Measurements from ENCODE around the gene KCNQ5.
"Not testable (repeated sequence)": the region's sequence is repeated elsewhere in the genome, so short reads cannot be mapped to it uniquely, and the experiment has no call there.

KCNQ5 gene

GRCh38 chr6:72890233-72890632 lies 268.4 kb downstream of the KCNQ5 start:
- Mint-ChIP-seq H3K36me3 (ENCODE audit: insufficient read depth) (peaks cover 3% of the 10 kb centered on the region), H3K27ac (ENCODE audit: low read depth) (no peak overlapping the region), H3K9me3 (no peaks in the 10 kb centered on the region), H3K27me3 (no peaks in the 10 kb centered on the region), H3K4me3 (no peak overlapping the region), H3K4me1 (no peaks in the 10 kb centered on the region)
- ATAC-seq (replicated peaks; ENCODE audit: extremely low read depth, poor library complexity, severe bottlenecking) (no peak), DNase-seq (ENCODE audit: low spot score in 2 of 2) (no peak)

GRCh38 chr6:72890671-72891070 lies 268.8 kb downstream of the KCNQ5 start:
- H3K9me3 Mint-ChIP-seq: no peaks in the 10 kb centered on the region
- H3K27me3 Mint-ChIP-seq: no peaks in the 10 kb centered on the region
- no peak overlapping the region for H3K27ac Mint-ChIP-seq (ENCODE audit: low read depth)
- no peaks in the 10 kb centered on the region for H3K4me1 Mint-ChIP-seq
- H3K4me3 Mint-ChIP-seq: no peak overlapping the region
- ATAC-seq (replicated peaks; ENCODE audit: extremely low read depth, poor library complexity, severe bottlenecking): no peak
- DNase-seq (ENCODE audit: low spot score in 2 of 2): no peak
- peaks cover 3% of the 10 kb centered on the region for H3K36me3 Mint-ChIP-seq (ENCODE audit: insufficient read depth)

- ATAC-seq (replicated peaks; ENCODE audit: extremely low read depth, poor library complexity, severe bottlenecking): no peak
These were observed 271.0 kb downstream of the KCNQ5 start for GRCh38 chr6:72892901-72893300.

GRCh38 chr6:72894091-72894490 lies 272.2 kb downstream of the KCNQ5 start:
- Mint-ChIP-seq H3K4me3 (no peak overlapping the region), H3K9me3 (peaks cover 6% of the 10 kb centered on the region), H3K27me3 (no peaks in the 10 kb centered on the region), H3K4me1 (peaks cover 5% of the 10 kb centered on the region), H3K27ac (ENCODE audit: low read depth) (no peak overlapping the region), H3K36me3 (ENCODE audit: insufficient read depth) (peaks cover 1% of the 10 kb centered on the region)
- ATAC-seq (replicated peaks; ENCODE audit: extremely low read depth, poor library complexity, severe bottlenecking) (no peak), DNase-seq (ENCODE audit: low spot score in 2 of 2) (no peak)

More at GRCh38 chr6:72892901-72893300, 271.0 kb downstream of the KCNQ5 start:
- Mint-ChIP-seq H3K9me3 (peaks cover 6% of the 10 kb centered on the region), H3K27ac (ENCODE audit: low read depth) (no peak overlapping the region), H3K4me1 (peaks cover 5% of the 10 kb centered on the region), H3K36me3 (ENCODE audit: insufficient read depth) (peaks cover 1% of the 10 kb centered on the region), H3K4me3 (no peak overlapping the region), H3K27me3 (no peaks in the 10 kb centered on the region)
- DNase-seq (ENCODE audit: low spot score in 2 of 2): no peak

- H3K4me1 Mint-ChIP-seq: peaks cover 15% of the 10 kb centered on the region
- H3K4me3 Mint-ChIP-seq; H3K27ac Mint-ChIP-seq (ENCODE audit: low read depth); H3K36me3 Mint-ChIP-seq (ENCODE audit: insufficient read depth); H3K9me3 Mint-ChIP-seq; ATAC-seq (replicated peaks; ENCODE audit: extremely low read depth, poor library complexity, severe bottlenecking); DNase-seq (ENCODE audit: low spot score in 2 of 2); H3K27me3 Mint-ChIP-seq: not testable (repeated sequence)
These were observed 276.4 kb downstream of the KCNQ5 start for GRCh38 chr6:72898313-72898712.

- no peaks in the 10 kb centered on the region for H3K27me3 Mint-ChIP-seq
- peaks cover 22% of the 10 kb centered on the region for H3K4me1 Mint-ChIP-seq
- ATAC-seq (replicated peaks; ENCODE audit: extremely low read depth, poor library complexity, severe bottlenecking) (no peak), DNase-seq (ENCODE audit: low spot score in 2 of 2) (no peak)
- no peaks in the 10 kb centered on the region for H3K9me3 Mint-ChIP-seq
- no peak overlapping the region for H3K27ac Mint-ChIP-seq (ENCODE audit: low read depth)
- peaks cover 2% of the 10 kb centered on the region for H3K36me3 Mint-ChIP-seq (ENCODE audit: insufficient read depth)
- no peak overlapping the region for H3K4me3 Mint-ChIP-seq
These were observed 284.0 kb downstream of the KCNQ5 start for GRCh38 chr6:72905705-72906478.

GRCh38 chr6:72911463-72912155 lies 289.7 kb downstream of the KCNQ5 start:
- Mint-ChIP-seq H3K4me3 (no peak overlapping the region), H3K9me3 (no peaks in the 10 kb centered on the region), H3K36me3 (ENCODE audit: insufficient read depth) (peaks cover 2% of the 10 kb centered on the region), H3K27ac (ENCODE audit: low read depth) (no peak overlapping the region), H3K4me1 (peaks cover 14% of the 10 kb centered on the region), H3K27me3 (no peaks in the 10 kb centered on the region)
- DNase-seq (ENCODE audit: low spot score in 2 of 2) (no peak), ATAC-seq (replicated peaks; ENCODE audit: extremely low read depth, poor library complexity, severe bottlenecking) (no peak)

GRCh38 chr6:72913797-72914196 lies 291.9 kb downstream of the KCNQ5 start:
- Mint-ChIP-seq H3K4me3 (no peak overlapping the region), H3K27ac (ENCODE audit: low read depth) (no peak overlapping the region), H3K4me1 (peaks cover 14% of the 10 kb centered on the region), H3K9me3 (no peaks in the 10 kb centered on the region), H3K36me3 (ENCODE audit: insufficient read depth) (peaks cover 2% of the 10 kb centered on the region), H3K27me3 (no peaks in the 10 kb centered on the region)
- ATAC-seq (replicated peaks; ENCODE audit: extremely low read depth, poor library complexity, severe bottlenecking): no peak
- DNase-seq (ENCODE audit: low spot score in 2 of 2): no peak

- Mint-ChIP-seq H3K36me3 (ENCODE audit: insufficient read depth) (no peaks in the 10 kb centered on the region), H3K27me3 (no peaks in the 10 kb centered on the region), H3K27ac (ENCODE audit: low read depth) (no peak overlapping the region), H3K4me3 (no peak overlapping the region), H3K4me1 (peaks cover 8% of the 10 kb centered on the region), H3K9me3 (no peaks in the 10 kb centered on the region)
- DNase-seq (ENCODE audit: low spot score in 2 of 2): no peak
- no peak for ATAC-seq (replicated peaks; ENCODE audit: extremely low read depth, poor library complexity, severe bottlenecking)
These were observed 294.4 kb downstream of the KCNQ5 start for GRCh38 chr6:72916298-72916697.

GRCh38 chr6:72916906-72917305 lies 295.0 kb downstream of the KCNQ5 start:
- H3K4me1 Mint-ChIP-seq: peaks cover 1% of the 10 kb centered on the region
- DNase-seq (ENCODE audit: low spot score in 2 of 2): no peak
- no peak overlapping the region for H3K4me3 Mint-ChIP-seq
- H3K27ac Mint-ChIP-seq (ENCODE audit: low read depth): no peak overlapping the region
- ATAC-seq (replicated peaks; ENCODE audit: extremely low read depth, poor library complexity, severe bottlenecking): no peak
- H3K9me3 Mint-ChIP-seq: no peaks in the 10 kb centered on the region
- H3K27me3 Mint-ChIP-seq: no peaks in the 10 kb centered on the region
- no peaks in the 10 kb centered on the region for H3K36me3 Mint-ChIP-seq (ENCODE audit: insufficient read depth)

- H3K9me3 Mint-ChIP-seq: no peaks in the 10 kb centered on the region
- no peak overlapping the region for H3K27ac Mint-ChIP-seq (ENCODE audit: low read depth)
- H3K4me1 Mint-ChIP-seq: no peaks in the 10 kb centered on the region
- H3K4me3 Mint-ChIP-seq: no peak overlapping the region
- H3K36me3 Mint-ChIP-seq (ENCODE audit: insufficient read depth): peaks cover 1% of the 10 kb centered on the region
- DNase-seq (ENCODE audit: low spot score in 2 of 2): no peak
- ATAC-seq (replicated peaks; ENCODE audit: extremely low read depth, poor library complexity, severe bottlenecking): no peak
- no peaks in the 10 kb centered on the region for H3K27me3 Mint-ChIP-seq
These were observed 300.5 kb downstream of the KCNQ5 start for GRCh38 chr6:72922401-72922800.

GRCh38 chr6:72925136-72925535 lies 303.3 kb downstream of the KCNQ5 start:
- H3K4me1 Mint-ChIP-seq: no peaks in the 10 kb centered on the region
- H3K9me3 Mint-ChIP-seq: no peaks in the 10 kb centered on the region
- H3K4me3 Mint-ChIP-seq: no peak overlapping the region
- DNase-seq (ENCODE audit: low spot score in 2 of 2) (no peak), ATAC-seq (replicated peaks; ENCODE audit: extremely low read depth, poor library complexity, severe bottlenecking) (no peak)
- H3K27ac Mint-ChIP-seq (ENCODE audit: low read depth): no peak overlapping the region
- H3K36me3 Mint-ChIP-seq (ENCODE audit: insufficient read depth): peaks cover 1% of the 10 kb centered on the region
- H3K27me3 Mint-ChIP-seq: no peaks in the 10 kb centered on the region

- no peaks in the 10 kb centered on the region for H3K4me1 Mint-ChIP-seq
- H3K27me3 Mint-ChIP-seq: no peaks in the 10 kb centered on the region
- H3K27ac Mint-ChIP-seq (ENCODE audit: low read depth): no peak overlapping the region
- DNase-seq (ENCODE audit: low spot score in 2 of 2) (no peak), ATAC-seq (replicated peaks; ENCODE audit: extremely low read depth, poor library complexity, severe bottlenecking) (no peak)
- H3K4me3 Mint-ChIP-seq: no peak overlapping the region
- no peaks in the 10 kb centered on the region for H3K36me3 Mint-ChIP-seq (ENCODE audit: insufficient read depth)
- no peaks in the 10 kb centered on the region for H3K9me3 Mint-ChIP-seq
These were observed 308.8 kb downstream of the KCNQ5 start for GRCh38 chr6:72930556-72931132.
